D341Med (cell line): ENCODE data around the gene THAP12.
"Not testable (repeated sequence)": the region's sequence is repeated elsewhere in the genome, so short reads cannot be mapped to it uniquely, and the experiment has no call there.

ENCODE experiments used
- DNase-seq: peaks from one replicate; pipeline ENCODE4 v3.0.0; 2012; ENCODE audit warnings: low spot score

Gene THAP12

GRCh38 chr11:76323804-76324203, 57.1 kb downstream of the THAP12 start:
- no peak for DNase-seq

- not testable (repeated sequence) for DNase-seq
Observed at GRCh38 chr11:76323375-76323774, 57.6 kb downstream of the THAP12 start.

- no peak for DNase-seq
Observed at GRCh38 chr11:76322942-76323341, 58.0 kb downstream of the THAP12 start.

- DNase-seq = no peak
Observed at GRCh38 chr11:76322540-76322939, 58.4 kb downstream of the THAP12 start.

GRCh38 chr11:76321820-76322524, 59.0 kb downstream of the THAP12 start:
- no peak for DNase-seq

- no peak for DNase-seq
Observed at GRCh38 chr11:76321340-76321739, 59.6 kb downstream of the THAP12 start.

GRCh38 chr11:76320929-76321328, 60.0 kb downstream of the THAP12 start:
- no peak for DNase-seq

GRCh38 chr11:76319798-76320197, 61.1 kb downstream of the THAP12 start:
- not testable (repeated sequence) for DNase-seq

- peak; percentile 87 for DNase-seq
Observed at GRCh38 chr11:76318744-76319384, 62.1 kb downstream of the THAP12 start.

GRCh38 chr11:76317296-76317695, 63.6 kb downstream of the THAP12 start:
- no peak for DNase-seq

GRCh38 chr11:76316726-76317125, 64.2 kb downstream of the THAP12 start:
- DNase-seq = no peak

- no peak for DNase-seq
Observed at GRCh38 chr11:76315182-76315853, 65.6 kb downstream of the THAP12 start.

GRCh38 chr11:76314741-76315090, 66.2 kb downstream of the THAP12 start:
- no peak for DNase-seq

GRCh38 chr11:76313913-76314740, 66.8 kb downstream of the THAP12 start:
- DNase-seq = no peak

GRCh38 chr11:76313271-76313670, 67.7 kb downstream of the THAP12 start:
- DNase-seq = no peak

- DNase-seq = no peak
Observed at GRCh38 chr11:76310832-76311595, 69.9 kb downstream of the THAP12 start.

- DNase-seq = no peak
Observed at GRCh38 chr11:76307978-76308747, 72.8 kb downstream of the THAP12 start.

GRCh38 chr11:76307396-76307795, 73.5 kb downstream of the THAP12 start:
- no peak for DNase-seq

GRCh38 chr11:76303399-76303798, 77.5 kb downstream of the THAP12 start:
- no peak for DNase-seq

- DNase-seq = no peak
Observed at GRCh38 chr11:76302996-76303395, 77.9 kb downstream of the THAP12 start.
